Stimulated activated memory B cell treated with anti-CD40 and anti-IgM and Interleukin-4, amounts not matched to agents 10 μg/mL and 1 μg/mL and 100 μg/mL, for 72 hours (primary cell): ENCODE results near the gene FHL2.

Experiments
- ATAC-seq: fragments of 150-1000 bp; cut with Tn5 transposase; 2 replicates; pipeline ENCODE4 v1.10.0; 2021
- H3K27ac Mint-ChIP-seq: one replicate; pipeline ENCODE4 v1.8.0; 2022; ENCODE audit warnings: mild to moderate bottlenecking, mixed read lengths
- H3K27me3 Mint-ChIP-seq: one replicate; pipeline ENCODE4 v1.8.0; 2022; ENCODE audit warnings: mixed read lengths
- H3K36me3 Mint-ChIP-seq: one replicate; pipeline ENCODE4 v1.8.0; 2022; ENCODE audit warnings: mixed read lengths
- H3K4me1 Mint-ChIP-seq: one replicate; pipeline ENCODE4 v1.8.0; 2022; ENCODE audit warnings: mixed read lengths
- H3K4me3 Mint-ChIP-seq: one replicate; pipeline ENCODE4 v1.8.0; 2022; ENCODE audit warnings: mild to moderate bottlenecking, moderate library complexity, mixed read lengths
- H3K9me3 Mint-ChIP-seq: one replicate; pipeline ENCODE4 v1.8.0; 2022; ENCODE audit warnings: mixed read lengths

The FHL2 gene

GRCh38 chr2:105395691-105396090, 3.2 kb downstream of the FHL2 start:
- H3K4me1 Mint-ChIP-seq = peaks cover 9% of the 10 kb centered on the region
- H3K4me3 Mint-ChIP-seq = no peak overlapping the region
- no peaks in the 10 kb centered on the region for H3K9me3 Mint-ChIP-seq
- no peak overlapping the region for H3K27ac Mint-ChIP-seq
- H3K36me3 Mint-ChIP-seq = no peaks in the 10 kb centered on the region
- ATAC-seq = no peak
- peaks cover 56% of the 10 kb centered on the region for H3K27me3 Mint-ChIP-seq

- Mint-ChIP-seq H3K27me3 (peaks cover 50% of the 10 kb centered on the region), H3K27ac (no peak overlapping the region), H3K9me3 (no peaks in the 10 kb centered on the region)
These were observed 3.8 kb downstream of the FHL2 start for GRCh38 chr2:105394951-105395611.

GRCh38 chr2:105393373-105394055, 5.3 kb downstream of the FHL2 start:
- no peak overlapping the region for H3K4me3 Mint-ChIP-seq
- no peak for ATAC-seq
- H3K27me3 Mint-ChIP-seq = peaks cover 34% of the 10 kb centered on the region
- H3K9me3 Mint-ChIP-seq = no peaks in the 10 kb centered on the region
- H3K36me3 Mint-ChIP-seq = no peaks in the 10 kb centered on the region
- H3K27ac Mint-ChIP-seq = no peak overlapping the region
- peaks cover 4% of the 10 kb centered on the region for H3K4me1 Mint-ChIP-seq

More at GRCh38 chr2:105394951-105395611, 3.8 kb downstream of the FHL2 start:
- H3K4me1 Mint-ChIP-seq = peaks cover 9% of the 10 kb centered on the region
- H3K36me3 Mint-ChIP-seq = no peaks in the 10 kb centered on the region
- H3K4me3 Mint-ChIP-seq = no peak overlapping the region
- no peak for ATAC-seq

- Mint-ChIP-seq H3K4me1 (no peaks in the 10 kb centered on the region), H3K4me3 (no peak overlapping the region), H3K36me3 (no peaks in the 10 kb centered on the region), H3K27ac (no peak overlapping the region), H3K27me3 (peaks cover 31% of the 10 kb centered on the region), H3K9me3 (no peaks in the 10 kb centered on the region)
- no peak for ATAC-seq
These were observed 6.8 kb downstream of the FHL2 start for GRCh38 chr2:105391763-105392662.

- H3K4me1 Mint-ChIP-seq = no peaks in the 10 kb centered on the region
- no peak overlapping the region for H3K4me3 Mint-ChIP-seq
- no peak for ATAC-seq
- H3K27me3 Mint-ChIP-seq = peaks cover 25% of the 10 kb centered on the region
- H3K36me3 Mint-ChIP-seq = no peaks in the 10 kb centered on the region
- no peaks in the 10 kb centered on the region for H3K9me3 Mint-ChIP-seq
- H3K27ac Mint-ChIP-seq = no peak overlapping the region
These were observed 7.7 kb downstream of the FHL2 start for GRCh38 chr2:105391058-105391627.

DNA sequence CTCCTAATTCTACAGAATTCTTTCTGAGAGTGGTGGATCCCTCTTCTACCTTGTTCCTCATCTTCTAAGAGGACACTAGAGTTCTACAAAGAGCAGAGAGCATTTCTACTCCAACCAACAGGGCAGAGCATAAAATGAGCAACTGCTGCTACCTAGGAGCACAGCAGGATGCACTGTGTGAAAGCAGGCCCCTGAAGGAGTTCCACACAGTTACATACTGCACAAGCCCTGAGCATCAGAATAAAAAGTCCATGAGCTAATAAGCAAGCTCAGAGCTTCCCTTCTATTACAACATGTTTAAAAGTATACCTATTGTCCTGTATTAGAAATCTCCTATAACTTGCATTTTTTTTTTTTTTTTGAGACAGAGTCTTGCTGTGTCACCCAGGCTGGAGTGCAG, 8.4 kb downstream of the FHL2 start:
- Mint-ChIP-seq H3K9me3 (no peaks in the 10 kb centered on the region), H3K4me1 (no peaks in the 10 kb centered on the region), H3K27me3 (peaks cover 18% of the 10 kb centered on the region), H3K36me3 (no peaks in the 10 kb centered on the region), H3K27ac (no peak overlapping the region), H3K4me3 (no peak overlapping the region)
- ATAC-seq = no peak

DNA sequence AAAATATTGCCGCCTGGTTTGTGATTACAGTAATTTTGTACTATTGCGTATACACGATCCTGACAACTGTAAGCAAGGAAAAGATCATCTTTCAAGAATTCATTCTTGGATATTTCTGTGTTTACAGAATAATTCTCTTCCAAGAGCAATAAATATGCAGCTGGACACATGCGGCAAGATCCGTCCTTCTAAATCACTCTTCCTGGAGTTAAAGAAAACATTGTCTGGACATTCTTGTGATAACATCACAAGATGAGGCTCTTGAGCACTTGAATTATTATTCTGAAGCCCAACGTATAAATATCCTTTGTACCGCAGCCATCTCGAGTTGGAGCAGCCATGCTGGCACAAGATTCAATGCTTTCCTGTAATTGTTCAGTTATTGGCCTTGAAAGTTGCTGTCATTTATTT, 9.9 kb downstream of the FHL2 start:
- Mint-ChIP-seq H3K4me3 (no peak overlapping the region), H3K9me3 (no peaks in the 10 kb centered on the region), H3K36me3 (no peaks in the 10 kb centered on the region)

DNA sequence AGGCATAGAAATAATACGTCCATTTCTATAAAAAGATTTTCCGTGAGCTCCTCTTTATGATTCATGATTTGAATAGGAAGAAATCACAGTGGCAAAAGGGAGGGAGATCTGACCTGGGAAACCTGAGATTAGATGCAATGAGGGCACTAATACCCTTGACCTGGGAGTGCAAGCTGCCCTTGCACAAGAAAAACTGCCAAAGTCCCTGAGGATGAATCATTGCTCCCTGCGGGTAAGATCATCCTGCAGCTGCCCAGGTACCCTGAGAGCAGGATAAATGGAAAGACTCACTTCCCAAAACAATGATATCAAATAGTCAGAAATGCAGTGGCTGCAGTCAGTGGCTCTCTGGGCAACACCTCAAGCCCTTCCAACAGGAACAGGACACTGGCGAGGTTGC, 11.6 kb downstream of the FHL2 start:
- H3K4me3 Mint-ChIP-seq = no peak overlapping the region
- no peaks in the 10 kb centered on the region for H3K9me3 Mint-ChIP-seq
- ATAC-seq = no peak
- no peaks in the 10 kb centered on the region for H3K36me3 Mint-ChIP-seq
- no peaks in the 10 kb centered on the region for H3K4me1 Mint-ChIP-seq
- no peak overlapping the region for H3K27ac Mint-ChIP-seq
- H3K27me3 Mint-ChIP-seq = no peaks in the 10 kb centered on the region

More for the DNA sequence above, 9.9 kb downstream of the FHL2 start:
- Mint-ChIP-seq H3K27ac (no peak overlapping the region), H3K27me3 (peaks cover 4% of the 10 kb centered on the region), H3K4me1 (no peaks in the 10 kb centered on the region)
- no peak for ATAC-seq

GRCh38 chr2:105385731-105386540, 12.9 kb downstream of the FHL2 start:
- H3K4me3 Mint-ChIP-seq = no peak overlapping the region
- H3K4me1 Mint-ChIP-seq = no peaks in the 10 kb centered on the region
- H3K27me3 Mint-ChIP-seq = no peaks in the 10 kb centered on the region
- no peak overlapping the region for H3K27ac Mint-ChIP-seq
- H3K36me3 Mint-ChIP-seq = no peaks in the 10 kb centered on the region
- ATAC-seq = no peak
- H3K9me3 Mint-ChIP-seq = no peaks in the 10 kb centered on the region

GRCh38 chr2:105384861-105385260, 14.0 kb downstream of the FHL2 start:
- Mint-ChIP-seq H3K27ac (no peak overlapping the region), H3K4me3 (no peak overlapping the region), H3K27me3 (no peaks in the 10 kb centered on the region), H3K4me1 (no peaks in the 10 kb centered on the region), H3K9me3 (no peaks in the 10 kb centered on the region), H3K36me3 (no peaks in the 10 kb centered on the region)
- no peak for ATAC-seq

- no peak overlapping the region for H3K4me3 Mint-ChIP-seq
- no peak for ATAC-seq
- H3K9me3 Mint-ChIP-seq = no peaks in the 10 kb centered on the region
- H3K27me3 Mint-ChIP-seq = no peaks in the 10 kb centered on the region
- no peak overlapping the region for H3K27ac Mint-ChIP-seq
- no peaks in the 10 kb centered on the region for H3K36me3 Mint-ChIP-seq
- H3K4me1 Mint-ChIP-seq = no peaks in the 10 kb centered on the region
These were observed 14.6 kb downstream of the FHL2 start for GRCh38 chr2:105384216-105384615.

- no peak for ATAC-seq
- H3K4me3 Mint-ChIP-seq = no peak overlapping the region
- H3K27me3 Mint-ChIP-seq = no peaks in the 10 kb centered on the region
- H3K9me3 Mint-ChIP-seq = no peaks in the 10 kb centered on the region
- H3K4me1 Mint-ChIP-seq = no peaks in the 10 kb centered on the region
- no peaks in the 10 kb centered on the region for H3K36me3 Mint-ChIP-seq
- no peak overlapping the region for H3K27ac Mint-ChIP-seq
These were observed 15.3 kb downstream of the FHL2 start for GRCh38 chr2:105383432-105384166.

GRCh38 chr2:105382177-105382576, 16.7 kb downstream of the FHL2 start:
- Mint-ChIP-seq H3K36me3 (no peaks in the 10 kb centered on the region), H3K4me1 (no peaks in the 10 kb centered on the region), H3K9me3 (no peaks in the 10 kb centered on the region), H3K4me3 (no peak overlapping the region), H3K27me3 (no peaks in the 10 kb centered on the region), H3K27ac (no peak overlapping the region)
- ATAC-seq = no peak

DNA sequence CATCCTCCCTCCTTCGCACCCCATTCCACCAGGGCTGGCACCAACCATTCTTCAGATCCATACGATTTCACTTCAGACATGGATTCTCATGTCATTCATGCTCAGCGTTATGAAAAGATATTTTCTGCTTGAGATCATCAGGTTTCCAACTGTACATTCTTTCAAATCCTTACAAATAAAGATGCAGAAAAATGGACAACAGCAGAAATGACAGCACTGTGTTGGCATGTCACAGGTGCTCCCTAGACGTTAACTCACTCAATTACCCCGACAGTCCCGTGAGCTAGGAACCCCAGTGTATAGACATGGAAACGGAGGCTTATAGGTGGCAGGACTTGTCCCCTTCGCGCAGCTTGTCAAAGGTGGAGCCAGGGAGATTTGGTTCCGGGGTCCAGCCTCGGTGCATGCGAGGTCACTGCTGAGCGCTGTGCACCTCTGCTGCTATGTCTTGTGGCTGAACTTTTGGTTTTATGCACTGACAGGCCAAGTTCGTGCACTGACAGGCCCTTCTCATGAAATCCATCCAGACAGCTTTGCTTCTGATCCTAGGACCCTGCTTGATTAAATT, 17.7 kb downstream of the FHL2 start:
- Mint-ChIP-seq H3K27me3 (no peaks in the 10 kb centered on the region), H3K36me3 (no peaks in the 10 kb centered on the region), H3K4me3 (no peak overlapping the region), H3K4me1 (no peaks in the 10 kb centered on the region), H3K9me3 (no peaks in the 10 kb centered on the region), H3K27ac (no peak overlapping the region)
- ATAC-seq = no peak
